ENCODE data around the gene MOB3B.
A peak's percentile ranks its signal among the peaks of the same experiment; 100 is the strongest.
"Not testable (repeated sequence)": the region's sequence is repeated elsewhere in the genome, so short reads cannot be mapped to it uniquely, and the experiment has no call there.

Gene MOB3B

DNA sequence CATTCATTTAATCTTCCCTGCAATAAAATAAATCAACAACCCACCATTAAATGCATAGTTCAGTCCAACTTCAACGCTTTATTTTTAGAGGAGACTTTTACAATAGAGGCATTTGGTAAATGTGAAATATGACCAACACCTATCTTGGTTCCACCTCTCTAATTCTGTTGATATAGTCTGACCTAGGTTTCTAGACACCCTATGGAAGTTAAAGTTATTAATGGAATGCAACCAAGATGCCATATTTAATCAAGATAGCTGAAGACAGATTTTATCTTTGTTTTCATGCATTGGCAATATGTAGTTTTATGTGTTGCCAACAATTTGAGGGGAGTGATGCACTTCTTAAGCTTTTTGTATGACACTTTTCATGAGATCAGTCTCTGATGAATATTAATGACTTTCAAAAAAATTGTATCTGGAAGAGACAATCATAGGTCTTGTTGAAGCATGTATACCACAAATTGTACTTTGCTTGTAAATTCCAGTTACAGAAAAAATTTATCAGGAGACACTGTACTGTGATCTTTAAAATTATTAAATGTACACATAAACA, 107.3 kb downstream of the MOB3B start:
- Histone ChIP-seq H3K9ac (ENCODE audit: low read length) (no peak overlapping the region), H3K14ac (ENCODE audit: low read length) (no peak overlapping the region), H3K9me3 (ENCODE audit: insufficient read depth, low read depth, low read length) (no peaks in the 10 kb centered on the region), H3K27me3 (ENCODE audit: insufficient read depth, low read length) (no peaks in the 10 kb centered on the region), H3K79me2 (ENCODE audit: control insufficient read depth, insufficient read depth, low read length, poor library complexity) (peaks cover 10% of the 10 kb centered on the region), H4K8ac (ENCODE audit: low read depth, low read length) (no peak overlapping the region), H3K4me1 (ENCODE audit: control insufficient read depth in 1 of 2, insufficient read depth in 2 of 2, low read length in 2 of 2) (peaks cover 14 to 30% of the 10 kb centered on the region in 2 experiments), H3K23ac (ENCODE audit: low read length) (no peak overlapping the region), H2BK5ac (ENCODE audit: low read depth, low read length, poor library complexity) (no peak overlapping the region), H3K27ac (ENCODE audit: low read depth, low read length) (no peak overlapping the region), H4K91ac (ENCODE audit: low read depth, low read length) (no peak overlapping the region), H3K36me3 (ENCODE audit: control insufficient read depth in 1 of 2, insufficient read depth in 2 of 2, low read length in 2 of 2) (no peaks in the 10 kb centered on the region), H2AFZ (ENCODE audit: insufficient read depth, low read length, poor library complexity) (no peak overlapping the region), H2AK5ac (ENCODE audit: low read length) (no peak overlapping the region), H3K4ac (ENCODE audit: low read depth, low read length) (no peak overlapping the region), H2BK120ac (ENCODE audit: insufficient read depth, low read length, poor library complexity) (no peak overlapping the region), H4K12ac (ENCODE audit: low read depth, low read length) (no peak overlapping the region), H2BK12ac (ENCODE audit: low read length) (no peak overlapping the region), H3K18ac (ENCODE audit: low read length) (no peak overlapping the region), H3K4me3 (ENCODE audit: low read depth, low read length) (no peak overlapping the region), H3K4me2 (ENCODE audit: low read length) (no peak overlapping the region), H3K79me1 (ENCODE audit: low read length) (peaks cover 27% of the 10 kb centered on the region)
- no CpG with 5 or more reads among the region's 1 CpG for WGBS (ENCODE audit: extremely low coverage, insufficient coverage, insufficient read length)
- DNase-seq: peak in 1 of 2 donors; percentile 77

GRCh38 chr9:27421577-27421976, 108.0 kb downstream of the MOB3B start:
- Histone ChIP-seq H3K4ac (ENCODE audit: low read depth, low read length) (peak overlapping the region; percentile 64), H3K4me1 (ENCODE audit: control insufficient read depth in 1 of 2, insufficient read depth in 2 of 2, low read length in 2 of 2) (peaks cover 14 to 23% of the 10 kb centered on the region in 2 experiments), H2BK120ac (ENCODE audit: insufficient read depth, low read length, poor library complexity) (peak overlapping the region; percentile 94), H4K8ac (ENCODE audit: low read depth, low read length) (peak overlapping the region; percentile 70), H2BK5ac (ENCODE audit: low read depth, low read length, poor library complexity) (peak overlapping the region; percentile 78), H3K14ac (ENCODE audit: low read length) (peak overlapping the region; percentile 67), H3K36me3 (ENCODE audit: control insufficient read depth in 1 of 2, insufficient read depth in 2 of 2, low read length in 2 of 2) (peaks cover 0 to under 1% of the 10 kb centered on the region in 2 experiments), H3K9ac (ENCODE audit: low read length) (no peak overlapping the region), H3K27me3 (ENCODE audit: insufficient read depth, low read length) (no peaks in the 10 kb centered on the region), H3K79me2 (ENCODE audit: control insufficient read depth, insufficient read depth, low read length, poor library complexity) (peaks cover 10% of the 10 kb centered on the region), H4K91ac (ENCODE audit: low read depth, low read length) (peak overlapping the region; percentile 88), H3K9me3 (ENCODE audit: insufficient read depth, low read depth, low read length) (no peaks in the 10 kb centered on the region), H2AFZ (ENCODE audit: insufficient read depth, low read length, poor library complexity) (no peak overlapping the region), H2BK12ac (ENCODE audit: low read length) (peak overlapping the region; percentile 81), H3K79me1 (ENCODE audit: low read length) (peaks cover 23% of the 10 kb centered on the region), H3K4me2 (ENCODE audit: low read length) (peak overlapping the region; percentile 0), H2AK5ac (ENCODE audit: low read length) (no peak overlapping the region), H4K12ac (ENCODE audit: low read depth, low read length) (no peak overlapping the region), H3K18ac (ENCODE audit: low read length) (no peak overlapping the region), H3K27ac (ENCODE audit: low read depth, low read length) (peak overlapping the region; percentile 55), H3K23ac (ENCODE audit: low read length) (no peak overlapping the region), H3K4me3 (ENCODE audit: low read depth, low read length) (no peak overlapping the region)
- DNase-seq: peak; percentile 80 to 95
- no CpG with 5 or more reads among the region's 2 CpGs for WGBS (ENCODE audit: extremely low coverage, insufficient coverage, insufficient read length)

DNA sequence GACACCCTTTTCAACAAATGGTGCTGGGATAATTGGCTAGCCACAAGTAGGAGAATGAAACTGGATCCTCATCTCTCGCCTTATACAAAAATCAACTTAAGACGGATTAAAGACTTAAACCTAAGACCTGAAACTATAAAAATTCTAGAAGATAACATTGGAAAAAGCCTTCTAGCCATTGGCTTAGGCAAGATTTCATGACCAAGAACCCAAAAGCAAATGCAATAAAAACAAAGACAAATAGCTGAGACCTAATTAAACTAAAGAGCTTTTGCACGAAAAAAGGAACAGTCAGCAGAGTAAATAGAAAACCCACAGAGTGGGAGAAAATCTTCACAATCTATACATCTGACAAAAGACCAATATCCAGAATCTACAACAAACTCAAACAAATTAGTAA, 110.1 kb downstream of the MOB3B start:
- not testable (repeated sequence) for H3K79me2 ChIP-seq (ENCODE audit: control insufficient read depth, insufficient read depth, low read length, poor library complexity); H3K27me3 ChIP-seq (ENCODE audit: insufficient read depth, low read length); H4K12ac ChIP-seq (ENCODE audit: low read depth, low read length); H3K14ac ChIP-seq (ENCODE audit: low read length); H4K8ac ChIP-seq (ENCODE audit: low read depth, low read length); H2AFZ ChIP-seq (ENCODE audit: insufficient read depth, low read length, poor library complexity); H2AK5ac ChIP-seq (ENCODE audit: low read length); H3K9ac ChIP-seq (ENCODE audit: low read length); H3K9me3 ChIP-seq (ENCODE audit: insufficient read depth, low read depth, low read length); H2BK120ac ChIP-seq (ENCODE audit: insufficient read depth, low read length, poor library complexity); H3K4me2 ChIP-seq (ENCODE audit: low read length); H3K4me3 ChIP-seq (ENCODE audit: low read depth, low read length); DNase-seq; H3K18ac ChIP-seq (ENCODE audit: low read length); H4K91ac ChIP-seq (ENCODE audit: low read depth, low read length); H2BK5ac ChIP-seq (ENCODE audit: low read depth, low read length, poor library complexity); H3K36me3 ChIP-seq (ENCODE audit: control insufficient read depth in 1 of 2, insufficient read depth in 2 of 2, low read length in 2 of 2); H2BK12ac ChIP-seq (ENCODE audit: low read length); H3K4ac ChIP-seq (ENCODE audit: low read depth, low read length); H3K23ac ChIP-seq (ENCODE audit: low read length); H3K27ac ChIP-seq (ENCODE audit: low read depth, low read length)
- peaks cover 11 to 15% of the 10 kb centered on the region in 2 experiments for H3K4me1 ChIP-seq (ENCODE audit: control insufficient read depth in 1 of 2, insufficient read depth in 2 of 2, low read length in 2 of 2)
- H3K79me1 ChIP-seq (ENCODE audit: low read length): peaks cover 12% of the 10 kb centered on the region
- no CpG with 5 or more reads among the region's 3 CpGs for WGBS (ENCODE audit: extremely low coverage, insufficient coverage, insufficient read length)

- H3K4ac ChIP-seq (ENCODE audit: low read depth, low read length): no peak overlapping the region
- no peak overlapping the region for H4K12ac ChIP-seq (ENCODE audit: low read depth, low read length)
- H4K91ac ChIP-seq (ENCODE audit: low read depth, low read length): no peak overlapping the region
- no peaks in the 10 kb centered on the region for H3K9me3 ChIP-seq (ENCODE audit: insufficient read depth, low read depth, low read length)
- H3K18ac ChIP-seq (ENCODE audit: low read length): no peak overlapping the region
- no peaks in the 10 kb centered on the region for H3K79me1 ChIP-seq (ENCODE audit: low read length)
- no peak overlapping the region for H2BK12ac ChIP-seq (ENCODE audit: low read length)
- peaks cover 0 to 2% of the 10 kb centered on the region in 2 experiments for H3K36me3 ChIP-seq (ENCODE audit: control insufficient read depth in 1 of 2, insufficient read depth in 2 of 2, low read length in 2 of 2)
- no peak overlapping the region for H2AFZ ChIP-seq (ENCODE audit: insufficient read depth, low read length, poor library complexity)
- no peak overlapping the region for H4K8ac ChIP-seq (ENCODE audit: low read depth, low read length)
- H3K9ac ChIP-seq (ENCODE audit: low read length): no peak overlapping the region
- peaks cover 3 to 4% of the 10 kb centered on the region in 2 experiments for H3K4me1 ChIP-seq (ENCODE audit: control insufficient read depth in 1 of 2, insufficient read depth in 2 of 2, low read length in 2 of 2)
- no peak overlapping the region for H2BK120ac ChIP-seq (ENCODE audit: insufficient read depth, low read length, poor library complexity)
- H2AK5ac ChIP-seq (ENCODE audit: low read length): no peak overlapping the region
- no peak overlapping the region for H3K23ac ChIP-seq (ENCODE audit: low read length)
- H3K27me3 ChIP-seq (ENCODE audit: insufficient read depth, low read length): no peaks in the 10 kb centered on the region
- H3K4me2 ChIP-seq (ENCODE audit: low read length): no peak overlapping the region
- peaks cover 1% of the 10 kb centered on the region for H3K79me2 ChIP-seq (ENCODE audit: control insufficient read depth, insufficient read depth, low read length, poor library complexity)
- no peak overlapping the region for H3K4me3 ChIP-seq (ENCODE audit: low read depth, low read length)
- no CpG with 5 or more reads among the region's 4 CpGs for WGBS (ENCODE audit: extremely low coverage, insufficient coverage, insufficient read length)
- H3K14ac ChIP-seq (ENCODE audit: low read length): no peak overlapping the region
- no peak overlapping the region for H2BK5ac ChIP-seq (ENCODE audit: low read depth, low read length, poor library complexity)
- no peak overlapping the region for H3K27ac ChIP-seq (ENCODE audit: low read depth, low read length)
- no peak for DNase-seq
These were observed 115.3 kb downstream of the MOB3B start for GRCh38 chr9:27414220-27414761.

Measured in trophoblast cell (in vitro differentiated cells and primary cell).